Stomach (tissue), 9 donors: Measurements from ENCODE around the gene CLEC3A. TPM values are rescaled to one million over a fixed set of nuclear protein-coding genes. Genes with fewer than 3 reads are reported as not detected.

ENCODE experiments used
- DNase-seq, 2 donors: peaks; one replicate each; pipeline versions ENCODE4 v3.0.0 to v3.0.0-alpha.2; 2013 to 2019
- H3K27ac ChIP-seq, 5 donors: fragments of 200-600 bp in 4 of 5; sonication (generic) in 4 of 5; one replicate each; pipeline ENCODE4 v1.5.1; 2013 to 2019; ENCODE audit warnings: mild to moderate bottlenecking in 1 of 5, moderate library complexity in 1 of 5
- H3K27me3 ChIP-seq, 3 donors: fragments of 200-600 bp; sonication (generic); one replicate each; pipeline ENCODE4 v1.5.1; 2017 to 2019; ENCODE audit warnings: mixed run types in 1 of 3
- H3K36me3 ChIP-seq, 4 donors: fragments of 200-600 bp; sonication (generic); 1 replicate in 3 of 4; 2 replicates in 1 of 4; pipeline ENCODE4 v1.5.1; 2016 to 2019
- H3K4me1 ChIP-seq, 4 donors: fragments of 200-600 bp; sonication (generic); one replicate each; pipeline ENCODE4 v1.5.1; 2016 to 2019
- H3K4me3 ChIP-seq, 4 donors: fragments of 200-600 bp; sonication (generic) in 3 of 4; one replicate each; pipeline ENCODE4 v1.5.1; 2016 to 2019; ENCODE audit warnings: mild to moderate bottlenecking in 1 of 4
- H3K9me3 ChIP-seq, 4 donors: fragments of 200-600 bp; sonication (generic); one replicate each; pipeline ENCODE4 v1.5.1; 2016 to 2019
- CTCF ChIP-seq, 7 experiments: fragments of 450-650 bp in 4 of 7; fragments of 200-600 bp in 3 of 7; sonication (generic) in 3 of 7; IDR thresholded peaks; one replicate each; pipeline ENCODE4 v1.5.1; 2016 to 2019; ENCODE audit warnings: antibody characterized with exemption in 7 of 7, control low read depth in 2 of 7, mild to moderate bottlenecking in 1 of 7
- EP300 ChIP-seq: sonication (generic); formaldehyde crosslinking; IDR thresholded peaks from one replicate; pipeline ENCODE4 v1.6.1; 2017; ENCODE audit warnings: antibody characterized with exemption
- POLR2A ChIP-seq, 4 donors: fragments of 450-650 bp; IDR thresholded peaks; one replicate each; pipeline ENCODE4 v1.6.1; 2016; ENCODE audit warnings: antibody characterized with exemption in 4 of 4, control low read depth in 2 of 4, mild to moderate bottlenecking in 1 of 4, moderate library complexity in 1 of 4
- POLR2AphosphoS5 ChIP-seq, 3 donors: sonication (generic); formaldehyde crosslinking; IDR thresholded peaks; one replicate each; pipeline ENCODE4 v1.6.1; 2016; ENCODE audit warnings: antibody characterized with exemption in 3 of 3
- WGBS, 5 donors: extraction: QIAGEN DNeasy Blood & Tissue Kit in 3 of 5; methylation state at CpG; one replicate each; pipeline versions ENCODE4 v1.1.5 to v1.1.7; 2013 to 2018; 5-methylcytosine and 5-hydroxymethylcytosine counted together
- intact Hi-C: fragments of 100-400 bp; cut with DNase I; formaldehyde crosslinking; loops from one replicate; pipeline ENCODE4 v1.15.1; 2023; ENCODE audit warnings: low total_unique reads
- polyA plus RNA-seq, 3 donors: library from polyadenylated mRNA; stranded (reverse); fragments of 200-250 nt; gene quantifications; one replicate each; pipeline ENCODE4 v1.2.3, GENCODE V29; 2013
- total RNA-seq, 5 donors: library from RNA; depleted of rRNA; stranded (reverse); fragments of >200 nt; gene quantifications; one replicate each; pipeline versions ENCODE4 v1.1.0 to v1.2.3, GENCODE V29; 2014 to 2016
- donor health status: healthy with polysubstance abuse.
- donor health status: Bipolar disorder and iron deficiency.
- donor health status: healthy.

CLEC3A gene
- total and polyA plus RNA-seq, 8 donors = 0.08 to 0.87 TPM; not detected in 6

DNA sequence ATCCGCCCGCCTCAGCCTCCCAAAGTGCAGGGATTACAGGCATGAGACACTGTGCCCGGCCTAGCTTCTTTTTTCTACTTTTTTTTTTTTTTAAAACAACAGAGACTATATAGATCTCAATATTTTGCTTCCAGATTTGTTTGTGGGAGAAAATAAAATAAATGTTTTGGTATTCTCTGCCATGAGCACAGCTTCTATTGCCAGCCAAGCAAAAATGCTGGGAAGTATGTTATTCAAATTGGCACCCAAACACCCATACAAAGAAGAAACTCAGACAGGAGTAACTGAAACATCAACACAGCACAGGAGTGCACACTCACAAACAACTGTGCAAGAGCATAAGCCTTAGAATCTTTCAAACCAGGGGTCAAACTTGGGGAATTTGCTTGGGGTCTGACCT, 37.2 kb upstream of the CLEC3A start:
- intact Hi-C loops = no loop called here
- no peak overlapping the region for H3K4me3 ChIP-seq
- no peak for DNase-seq
- H3K4me1 ChIP-seq = peaks cover 0 to 15% (median 7%) of the 10 kb centered on the region in 4 donors
- no peak for TF ChIP-seq CTCF (IDR thresholded peaks at IDR 0.05)
- no peak for TF ChIP-seq EP300
- no peak for TF ChIP-seq POLR2AphosphoS5 (IDR thresholded peaks at IDR 0.05)
- no peak for TF ChIP-seq POLR2A (IDR thresholded peaks at IDR 0.05)
- H3K27me3 ChIP-seq = no peaks in the 10 kb centered on the region
- H3K36me3 ChIP-seq = no peaks in the 10 kb centered on the region
- WGBS, 5 donors = 81 to 94% (median 90%) methylated on average over 3 of the region's 3 CpGs
- no peak overlapping the region for H3K27ac ChIP-seq
- no peaks in the 10 kb centered on the region for H3K9me3 ChIP-seq

GRCh38 chr16:77986011-77986740, 36.2 kb upstream of the CLEC3A start:
- Histone ChIP-seq H3K36me3 (no peaks in the 10 kb centered on the region), H3K9me3 (no peaks in the 10 kb centered on the region), H3K4me3 (no peak overlapping the region), H3K4me1 (peaks cover 0 to 15% (median 7%) of the 10 kb centered on the region in 4 donors), H3K27ac (no peak overlapping the region), H3K27me3 (no peaks in the 10 kb centered on the region)
- intact Hi-C loops = no loop called here
- TF ChIP-seq POLR2AphosphoS5 (IDR thresholded peaks at IDR 0.05) (no peak), POLR2A (IDR thresholded peaks at IDR 0.05) (no peak), EP300 (no peak), CTCF (IDR thresholded peaks at IDR 0.05) (no peak)
- WGBS, 5 donors = 88 to 94% (median 93%) methylated on average over 7 of the region's 7 CpGs
- no peak for DNase-seq

GRCh38 chr16:77987810-77988209, 34.5 kb upstream of the CLEC3A start:
- Histone ChIP-seq H3K36me3 (no peaks in the 10 kb centered on the region), H3K4me3 (no peak overlapping the region), H3K27me3 (no peaks in the 10 kb centered on the region), H3K27ac (peak overlapping the region in 4 of 5 donors; percentile 31 to 50 (median 42)), H3K9me3 (no peaks in the 10 kb centered on the region), H3K4me1 (peaks cover 0 to 15% (median 7%) of the 10 kb centered on the region in 4 donors)
- DNase-seq = peak in 1 of 2 donors; percentile 48
- intact Hi-C loops = no loop called here
- TF ChIP-seq CTCF (IDR thresholded peaks at IDR 0.05) = no peak
- TF ChIP-seq POLR2A (IDR thresholded peaks at IDR 0.05) = no peak
- no peak for TF ChIP-seq POLR2AphosphoS5 (IDR thresholded peaks at IDR 0.05)
- no peak for TF ChIP-seq EP300
- 23 to 36% (median 25%) methylated on average over 2 of the region's 2 CpGs for WGBS, 5 donors

GRCh38 chr16:77989846-77990245, 32.5 kb upstream of the CLEC3A start:
- WGBS, 5 donors = 60 to 87% (median 78%) methylated on average over 4 of the region's 4 CpGs
- H3K9me3 ChIP-seq = peaks cover 0 to 5% (median 0%) of the 10 kb centered on the region in 4 donors
- intact Hi-C loops = no loop called here
- no peaks in the 10 kb centered on the region for H3K36me3 ChIP-seq
- H3K27ac ChIP-seq = no peak overlapping the region
- H3K4me1 ChIP-seq = peaks cover 0 to 25% (median 7%) of the 10 kb centered on the region in 4 donors
- DNase-seq = peak in 1 of 2 donors; percentile 7
- H3K27me3 ChIP-seq = no peaks in the 10 kb centered on the region
- no peak for TF ChIP-seq EP300
- no peak for TF ChIP-seq CTCF (IDR thresholded peaks at IDR 0.05)
- TF ChIP-seq POLR2A (IDR thresholded peaks at IDR 0.05) = no peak
- no peak for TF ChIP-seq POLR2AphosphoS5 (IDR thresholded peaks at IDR 0.05)
- H3K4me3 ChIP-seq = no peak overlapping the region
